Testis (tissue), 3 donors: ENCODE results near the gene KLHDC7B. TPM values are rescaled to one million over a fixed set of nuclear protein-coding genes. Genes with fewer than 3 reads are reported as not detected.

Experiments
- DNase-seq: peaks from one replicate; pipeline ENCODE4 v3.0.0-alpha.2; 2019
- H3K27ac ChIP-seq, 2 donors: fragments of 200-600 bp; sonication (generic); one replicate each; pipeline ENCODE4 v1.5.1; 2019
- H3K27me3 ChIP-seq: fragments of 200-600 bp; sonication (generic); one replicate; pipeline ENCODE4 v1.5.1; 2019
- H3K36me3 ChIP-seq: fragments of 200-600 bp; sonication (generic); one replicate; pipeline ENCODE4 v1.5.1; 2017; ENCODE audit warnings: low read depth; ENCODE audit errors: missing control alignments
- H3K4me1 ChIP-seq: fragments of 200-600 bp; sonication (generic); one replicate; pipeline ENCODE4 v1.5.1; 2019
- H3K4me3 ChIP-seq, 2 donors: fragments of 200-600 bp; sonication (generic); one replicate each; pipeline ENCODE4 v1.5.1; 2017 to 2019
- H3K9me3 ChIP-seq: fragments of 200-600 bp; sonication (generic); one replicate; pipeline ENCODE4 v1.5.1; 2017
- CTCF ChIP-seq, 3 experiments: fragments of 450-650 bp in 2 of 3; fragments of 200-600 bp in 1 of 3; sonication (generic) in 1 of 3; IDR thresholded peaks; one replicate each; pipeline ENCODE4 v1.5.1; 2016 to 2019; ENCODE audit warnings: antibody characterized with exemption in 3 of 3, mild to moderate bottlenecking in 2 of 3, moderate library complexity in 1 of 3
- POLR2A ChIP-seq: fragments of 450-650 bp; IDR thresholded peaks from one replicate; pipeline ENCODE4 v1.6.1; 2017; ENCODE audit warnings: antibody characterized with exemption, mild to moderate bottlenecking, moderate library complexity
- WGBS, 2 donors: methylation state at CpG; one replicate each; pipeline ENCODE4 v1.1.5; 2018; 5-methylcytosine and 5-hydroxymethylcytosine counted together
- intact Hi-C: fragments of 100-400 bp; cut with DNase I; formaldehyde crosslinking; loops from one replicate; pipeline ENCODE4 v1.15.1; 2023; ENCODE audit warnings: low total_unique reads
- polyA plus RNA-seq: library from polyadenylated mRNA; stranded (reverse); fragments of 350-450 nt; fragmentation: Illumina TruSeq; extraction: RNeasy Lipid Tissue Mini Kit (QIAGEN cat#74804); gene quantifications from one replicate; pipeline ENCODE4 v1.2.3, GENCODE V29; 2014; ENCODE audit warnings: low read depth, low replicate concordance; ENCODE audit not compliant: insufficient read depth
- total RNA-seq, 2 donors: library from RNA; depleted of rRNA; stranded (reverse); fragments of >200 nt; gene quantifications; one replicate each; pipeline ENCODE4 v1.2.3, GENCODE V29; 2016

KLHDC7B gene
- total and polyA plus RNA-seq, 3 donors from 2014 or later, result 0.24 to 0.93 (median 0.51) TPM

DNA sequence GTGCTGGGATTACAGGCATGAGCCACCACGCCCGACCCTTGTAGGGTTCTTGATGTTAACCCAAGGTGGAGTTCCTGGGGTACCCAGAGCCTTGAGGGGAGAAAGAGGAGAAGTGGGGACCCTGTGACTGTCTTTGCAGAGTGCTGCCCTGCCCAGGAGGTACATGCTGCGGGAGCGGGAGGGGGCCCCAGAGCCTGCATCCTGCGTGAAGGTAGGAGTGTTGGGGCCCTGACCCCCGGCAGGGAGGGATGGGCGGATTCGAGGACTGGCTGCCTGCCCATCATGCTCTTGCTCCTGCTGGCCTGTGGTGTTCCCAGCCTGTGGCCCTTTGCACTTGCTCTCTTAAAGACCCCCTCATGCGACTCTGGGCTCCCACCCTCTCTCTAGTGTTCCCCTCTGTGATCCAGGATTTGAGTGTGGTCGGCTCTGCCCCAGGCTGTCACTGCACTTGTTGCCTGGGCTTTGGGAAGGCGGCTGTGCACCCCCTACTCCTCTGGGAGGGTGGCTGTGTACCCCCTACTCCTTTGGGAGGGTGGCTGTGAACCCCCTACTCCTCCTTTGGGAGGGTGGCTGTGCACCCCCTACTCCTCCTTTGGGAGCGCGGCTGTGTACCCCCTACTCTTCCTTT lies 24.8 kb upstream of the KLHDC7B start:
- intact Hi-C loops, result no loop called here
- no peak for DNase-seq
- Histone ChIP-seq H3K9me3 (no peaks in the 10 kb centered on the region), H3K27me3 (no peaks in the 10 kb centered on the region), H3K4me3 (no peak overlapping the region), H3K36me3 (no peaks in the 10 kb centered on the region), H3K4me1 (peaks cover 10% of the 10 kb centered on the region), H3K27ac (no peak overlapping the region)
- TF ChIP-seq POLR2A, result no peak
- WGBS, 2 donors, result 91 to 96% methylated on average over 13 of the region's 13 CpGs

DNA sequence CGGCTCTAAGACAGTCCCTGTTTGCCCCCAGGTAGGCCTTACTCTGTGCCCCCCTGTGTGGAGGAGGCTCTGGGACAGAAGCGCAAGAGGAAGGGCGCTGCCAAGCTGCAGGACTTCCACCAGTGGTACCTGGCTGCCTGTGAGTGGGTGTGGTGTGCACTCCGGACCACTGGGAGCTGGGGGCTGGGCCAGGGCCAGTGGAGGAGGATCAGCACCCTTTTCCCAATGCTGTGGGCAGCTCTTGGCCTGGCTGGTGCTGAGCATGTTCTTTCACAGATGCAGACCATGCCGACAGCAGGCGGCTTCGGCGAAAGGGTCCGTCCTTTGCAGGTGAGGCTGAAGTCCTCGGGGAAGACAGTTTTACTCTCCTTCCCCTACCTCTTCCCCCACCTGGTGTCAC lies 24.0 kb upstream of the KLHDC7B start:
- TF ChIP-seq POLR2A (no peak), CTCF (IDR thresholded peaks at IDR 0.05) (no peak)
- Histone ChIP-seq H3K4me3 (no peak overlapping the region), H3K36me3 (no peaks in the 10 kb centered on the region), H3K27me3 (no peaks in the 10 kb centered on the region), H3K9me3 (no peaks in the 10 kb centered on the region), H3K27ac (no peak overlapping the region), H3K4me1 (peaks cover 14% of the 10 kb centered on the region)
- 93 to 94% methylated on average over 7 to 8 of the region's 10 CpGs for WGBS, 2 donors
- intact Hi-C loops, result no loop called here
- no peak for DNase-seq

DNA sequence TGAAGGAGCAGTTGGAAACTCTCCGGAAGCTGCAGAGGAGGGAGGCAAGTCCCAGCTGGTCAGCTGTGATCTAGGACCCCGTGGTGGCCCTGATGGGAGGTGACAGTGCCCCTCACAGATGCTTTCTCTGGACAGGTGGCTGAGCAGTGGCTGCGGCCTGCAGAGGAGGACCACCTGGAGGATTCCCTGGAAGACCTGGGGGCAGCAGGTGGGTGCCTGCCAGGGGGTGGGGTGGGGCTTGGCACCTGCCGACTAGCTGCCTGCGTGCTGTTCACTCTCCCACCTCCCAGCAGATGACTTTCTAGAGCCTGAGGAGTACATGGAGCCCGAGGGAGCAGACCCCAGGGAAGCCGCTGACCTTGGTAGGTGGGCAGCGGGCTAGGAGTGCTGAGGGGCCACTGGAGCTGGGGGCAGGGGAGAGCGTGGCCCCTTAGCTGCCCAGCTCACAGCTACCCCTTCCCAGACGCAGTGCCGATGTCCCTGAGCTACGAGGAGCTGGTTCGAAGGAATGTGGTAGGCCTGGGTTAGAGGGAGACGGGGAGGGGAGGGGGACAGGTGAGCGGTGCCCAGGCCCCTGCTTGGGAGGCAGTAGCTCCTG lies 23.4 kb upstream of the KLHDC7B start:
- intact Hi-C loops, result no loop called here
- Histone ChIP-seq H3K36me3 (no peaks in the 10 kb centered on the region), H3K27me3 (no peaks in the 10 kb centered on the region), H3K27ac (no peak overlapping the region), H3K4me1 (peaks cover 17% of the 10 kb centered on the region), H3K4me3 (no peak overlapping the region), H3K9me3 (no peaks in the 10 kb centered on the region)
- 87 to 89% methylated on average over 9 to 15 of the region's 15 CpGs for WGBS, 2 donors
- DNase-seq, result no peak
- TF ChIP-seq CTCF (IDR thresholded peaks at IDR 0.05) (no peak), POLR2A (no peak)

DNA sequence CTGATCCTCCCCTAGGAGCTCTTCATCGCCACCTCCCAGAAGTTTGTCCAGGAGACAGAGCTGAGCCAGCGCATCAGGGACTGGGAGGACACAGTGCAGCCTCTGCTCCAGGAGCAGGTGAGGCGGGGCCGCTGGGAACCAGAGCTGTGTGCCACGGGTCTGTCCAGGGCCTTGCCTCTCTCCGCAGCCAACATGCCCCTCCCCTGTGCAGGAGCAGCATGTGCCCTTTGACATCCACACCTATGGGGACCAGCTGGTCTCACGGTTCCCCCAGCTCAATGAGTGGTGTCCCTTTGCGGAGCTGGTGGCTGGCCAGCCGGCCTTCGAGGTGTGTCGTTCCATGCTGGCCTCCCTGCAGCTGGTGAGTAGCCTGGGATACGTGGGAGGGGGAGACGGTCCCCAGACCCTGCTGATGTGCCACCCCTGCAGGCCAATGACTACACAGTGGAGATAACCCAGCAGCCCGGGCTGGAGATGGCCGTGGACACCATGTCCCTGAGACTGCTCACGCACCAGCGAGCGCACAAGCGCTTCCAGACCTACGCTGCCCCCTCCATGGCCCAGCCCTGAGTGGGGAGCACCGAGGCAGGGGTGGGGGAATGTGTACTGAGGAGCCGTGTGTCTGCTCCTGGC lies 22.8 kb upstream of the KLHDC7B start:
- Histone ChIP-seq H3K36me3 (no peaks in the 10 kb centered on the region), H3K27ac (no peak overlapping the region), H3K4me1 (peaks cover 17% of the 10 kb centered on the region), H3K4me3 (no peak overlapping the region), H3K27me3 (no peaks in the 10 kb centered on the region), H3K9me3 (no peaks in the 10 kb centered on the region)
- no peak for DNase-seq
- TF ChIP-seq CTCF (IDR thresholded peaks at IDR 0.05) (no peak), POLR2A (no peak)
- intact Hi-C loops, result no loop called here
- 80 to 83% methylated on average over 5 to 22 of the region's 22 CpGs for WGBS, 2 donors

GRCh38 chr22:50523458-50523805 lies 22.3 kb upstream of the KLHDC7B start:
- no peak overlapping the region for H3K4me3 ChIP-seq
- H3K9me3 ChIP-seq, result no peaks in the 10 kb centered on the region
- H3K27ac ChIP-seq, result no peak overlapping the region
- TF ChIP-seq CTCF (IDR thresholded peaks at IDR 0.05) (no peak), POLR2A (no peak)
- no peak for DNase-seq
- no peaks in the 10 kb centered on the region for H3K36me3 ChIP-seq
- H3K4me1 ChIP-seq, result peaks cover 17% of the 10 kb centered on the region
- intact Hi-C loops, result no loop called here
- 91 to 93% methylated on average over 12 to 16 of the region's 16 CpGs for WGBS, 2 donors
- H3K27me3 ChIP-seq, result no peaks in the 10 kb centered on the region
